Measurements from ENCODE around the gene TM4SF4. TPM values are rescaled to one million over a fixed set of nuclear protein-coding genes. Genes with fewer than 3 reads are reported as not detected.

The TM4SF4 gene
- total RNA-seq, 3 donors from 2014 or later = 0.14 to 7.1 TPM; not detected in 1

GRCh38 chr3:149497966-149498670, 23.6 kb downstream of the TM4SF4 start:
- no peak for DNase-seq
- no peak for TF ChIP-seq CTCF (IDR thresholded peaks at IDR 0.05)
- Histone ChIP-seq H3K36me3 (ENCODE audit: low read depth) (no peaks in the 10 kb centered on the region), H3K4me3 (no peak overlapping the region), H3K4me1 (ENCODE audit: low read depth) (no peaks in the 10 kb centered on the region), H3K9me3 (no peaks in the 10 kb centered on the region)
- ATAC-seq = no peak
- intact Hi-C loops (cut with DNase I, micrococcal nuclease) = no loop called here

- no peak for TF ChIP-seq CTCF (IDR thresholded peaks at IDR 0.05)
- no peaks in the 10 kb centered on the region for H3K4me1 ChIP-seq (ENCODE audit: low read depth)
- no peaks in the 10 kb centered on the region for H3K36me3 ChIP-seq (ENCODE audit: low read depth)
- H3K9me3 ChIP-seq = no peaks in the 10 kb centered on the region
- DNase-seq (no peak), ATAC-seq (no peak)
- intact Hi-C loops (cut with DNase I, micrococcal nuclease) = no loop called here
- no peak overlapping the region for H3K4me3 ChIP-seq
Observed at GRCh38 chr3:149501524-149501923, 27.0 kb downstream of the TM4SF4 start.

- intact Hi-C loops (cut with DNase I, micrococcal nuclease) = no loop called here
- no peak for ATAC-seq
Observed at GRCh38 chr3:149502438-149502837, 27.9 kb downstream of the TM4SF4 start.

GRCh38 chr3:149506540-149506939, 32.0 kb downstream of the TM4SF4 start:
- Histone ChIP-seq H3K4me3 (no peak overlapping the region), H3K9me3 (no peaks in the 10 kb centered on the region), H3K36me3 (ENCODE audit: low read depth) (no peaks in the 10 kb centered on the region), H3K4me1 (ENCODE audit: low read depth) (no peaks in the 10 kb centered on the region)
- intact Hi-C loops (cut with DNase I, micrococcal nuclease) = no loop called here
- no peak for ATAC-seq
- DNase-seq = no peak
- no peak for TF ChIP-seq CTCF (IDR thresholded peaks at IDR 0.05)

More at GRCh38 chr3:149502438-149502837, 27.9 kb downstream of the TM4SF4 start:
- no peak overlapping the region for H3K4me3 ChIP-seq
- DNase-seq = no peak
- no peak for TF ChIP-seq CTCF (IDR thresholded peaks at IDR 0.05)
- no peaks in the 10 kb centered on the region for H3K9me3 ChIP-seq
- no peaks in the 10 kb centered on the region for H3K36me3 ChIP-seq (ENCODE audit: low read depth)
- no peaks in the 10 kb centered on the region for H3K4me1 ChIP-seq (ENCODE audit: low read depth)

GRCh38 chr3:149506965-149507364, 32.5 kb downstream of the TM4SF4 start:
- intact Hi-C loops (cut with DNase I, micrococcal nuclease) = no loop called here
- no peak overlapping the region for H3K4me3 ChIP-seq
- no peak for ATAC-seq
- no peak for TF ChIP-seq CTCF (IDR thresholded peaks at IDR 0.05)
- no peaks in the 10 kb centered on the region for H3K4me1 ChIP-seq (ENCODE audit: low read depth)
- H3K9me3 ChIP-seq = no peaks in the 10 kb centered on the region
- no peaks in the 10 kb centered on the region for H3K36me3 ChIP-seq (ENCODE audit: low read depth)
- DNase-seq = no peak

Measured in mucosa of descending colon (tissue), 3 donors.